HEK293T (cell line): Measurements from ENCODE around the gene SPRTN.

ENCODE experiments used
- ELF4 ChIP-seq: fragments of 450-650 bp; IDR thresholded peaks from 2 replicates; pipeline ENCODE4 v1.6.1; 2017; ENCODE audit warnings: antibody characterized with exemption
- HDGF ChIP-seq: fragments of 450-650 bp; IDR thresholded peaks from 2 replicates; pipeline ENCODE4 v1.6.1; 2017; ENCODE audit warnings: antibody characterized with exemption, borderline replicate concordance
- NFRKB ChIP-seq: fragments of 450-650 bp; IDR thresholded peaks from 2 replicates; pipeline ENCODE4 v1.6.1; 2016; ENCODE audit warnings: mild to moderate bottlenecking, moderate library complexity
- SP1 ChIP-seq: fragments of 450-650 bp; IDR thresholded peaks from 2 replicates; pipeline ENCODE4 v1.6.1; 2017

DNA sequence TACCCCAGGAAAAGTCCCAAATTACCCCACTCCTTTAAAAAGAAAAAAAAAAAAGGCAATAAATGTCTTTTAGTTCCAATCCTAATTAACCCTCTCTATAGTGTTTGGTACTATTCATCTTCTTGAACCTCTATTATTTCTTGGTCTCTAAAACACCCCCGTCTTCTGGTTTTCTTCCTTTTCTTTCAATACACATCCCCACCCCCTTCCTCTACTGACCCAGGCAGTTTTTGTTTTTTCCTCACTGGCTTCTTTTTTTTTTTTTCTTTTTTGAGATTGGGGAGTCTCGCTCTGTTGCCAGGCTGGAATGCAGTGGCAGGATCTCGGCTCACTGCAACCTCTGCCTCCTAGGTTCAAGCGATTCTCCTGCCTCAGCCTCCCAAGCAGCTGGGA is 57.9 kb downstream of the SPRTN start:
- TF ChIP-seq HDGF (no peak), SP1 (no peak), ELF4 (no peak), NFRKB (no peak)
